Islet of Langerhans (tissue), 1 donor: ENCODE data around the gene RBM28.

ENCODE experiments used
- FAIRE-seq: peaks from one replicate; lab custom pipeline; 2011; peaks lifted over from hg19 to GRCh38; lab: Jason Lieb, UNC

The RBM28 gene

DNA sequence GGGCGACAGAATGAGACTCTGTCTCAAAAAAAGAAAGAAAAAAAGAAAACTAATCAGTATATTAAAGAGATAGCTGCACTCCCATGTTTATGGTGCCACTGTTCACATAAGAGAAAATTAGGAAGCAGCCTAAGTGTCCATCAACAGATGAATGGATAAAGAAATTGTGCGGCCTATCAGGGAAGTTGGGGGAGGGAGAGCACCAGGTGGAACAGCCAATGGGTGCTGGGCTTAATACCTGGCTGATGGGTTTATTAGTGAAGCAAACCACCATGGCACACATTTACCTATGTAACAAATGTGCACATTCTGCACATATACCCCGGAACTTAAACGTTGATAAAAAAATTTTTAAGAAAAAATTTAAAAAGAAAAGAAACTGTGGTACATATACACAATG is 26.8 kb upstream of the RBM28 start:
- FAIRE-seq = no peak

DNA sequence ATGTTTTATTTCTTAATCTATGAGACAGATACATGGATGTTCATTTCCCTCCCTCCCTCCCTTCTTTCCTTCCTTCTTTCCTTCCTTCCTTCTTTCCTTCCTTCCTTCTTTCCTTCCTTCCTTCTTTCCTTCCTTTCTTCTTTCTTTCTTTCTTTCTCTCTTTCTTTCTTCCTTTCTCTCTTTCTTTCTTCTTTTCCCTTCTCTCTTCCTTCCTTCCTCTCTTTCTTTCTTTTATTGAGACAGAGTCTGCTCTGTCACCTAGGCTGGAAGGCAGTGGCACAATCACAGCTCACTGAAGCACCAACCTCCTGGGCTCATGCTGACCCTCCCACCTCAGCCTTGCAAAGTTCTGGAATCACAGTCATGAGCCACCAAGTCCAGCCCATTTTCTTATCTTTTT is 23.3 kb upstream of the RBM28 start:
- no peak for FAIRE-seq

DNA sequence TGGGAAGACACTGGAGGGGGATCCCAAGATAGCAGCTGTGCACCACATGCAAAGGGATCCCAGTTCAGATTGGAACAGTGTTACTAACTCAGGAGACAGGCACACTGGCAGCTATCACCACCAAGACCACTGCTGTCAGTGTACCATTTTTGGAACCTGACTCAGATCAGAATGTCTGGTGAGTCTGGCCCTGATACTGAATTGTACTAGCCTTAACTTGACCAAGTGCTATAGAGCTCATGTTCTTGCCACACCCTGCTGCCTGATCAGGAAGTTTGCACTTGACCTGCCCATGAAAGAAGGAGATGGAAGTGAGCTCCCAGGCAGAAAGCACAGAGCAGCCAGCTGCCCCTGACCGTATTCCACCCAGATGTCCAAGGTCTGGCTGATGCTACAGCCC is 22.6 kb upstream of the RBM28 start:
- no peak for FAIRE-seq

DNA sequence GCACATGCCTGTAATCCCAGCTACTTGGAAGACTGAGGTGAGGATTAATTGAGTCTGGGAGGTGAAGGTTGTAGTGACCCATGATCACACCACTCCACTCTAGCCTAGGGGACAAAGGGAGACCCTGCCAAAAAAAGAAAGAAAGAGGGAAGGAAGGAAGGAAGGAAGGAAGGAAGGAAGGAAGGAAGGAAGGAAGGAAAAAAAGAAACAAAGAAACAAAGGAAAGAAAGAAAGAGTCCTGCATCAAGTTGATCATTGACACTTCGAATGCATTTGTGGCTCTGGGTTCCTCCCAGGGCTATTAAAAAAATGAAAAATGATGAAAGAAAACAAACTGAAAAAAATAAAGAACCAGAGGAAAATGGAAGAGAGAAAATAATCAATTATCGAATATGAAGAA is 21.7 kb upstream of the RBM28 start:
- no peak for FAIRE-seq

DNA sequence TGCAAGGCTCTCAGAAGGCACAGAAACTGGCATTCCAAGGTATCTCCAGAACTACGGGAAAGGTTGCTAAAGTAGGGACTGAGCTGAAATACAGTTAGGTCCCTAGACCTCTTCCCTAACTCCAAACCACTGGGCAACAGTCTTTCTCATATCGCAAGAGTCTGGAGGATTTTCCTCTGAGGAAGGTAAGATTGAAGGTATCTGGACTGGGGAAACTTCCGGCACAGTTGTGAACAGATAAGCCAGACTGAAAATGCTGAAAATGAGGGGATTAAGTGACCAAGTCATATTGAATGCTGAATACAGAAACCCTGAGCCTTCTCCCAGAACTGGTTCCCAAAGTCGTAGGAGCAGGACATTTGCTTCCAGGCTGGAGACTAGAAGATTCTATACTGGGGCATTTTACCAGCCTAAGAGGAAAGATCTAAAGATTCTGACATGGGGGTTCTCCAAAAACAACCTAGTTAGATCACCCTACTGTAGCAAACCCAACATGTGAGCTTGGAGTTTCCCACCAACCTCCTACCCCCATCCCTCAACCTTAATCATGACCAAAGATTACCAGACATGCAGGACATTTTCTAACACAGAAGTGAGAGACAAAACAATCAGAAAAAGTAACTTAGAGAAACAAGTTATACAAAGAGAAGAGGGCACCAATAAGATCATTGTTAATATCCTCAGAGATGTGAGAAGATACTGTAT is 20.6 kb upstream of the RBM28 start:
- FAIRE-seq = no peak

DNA sequence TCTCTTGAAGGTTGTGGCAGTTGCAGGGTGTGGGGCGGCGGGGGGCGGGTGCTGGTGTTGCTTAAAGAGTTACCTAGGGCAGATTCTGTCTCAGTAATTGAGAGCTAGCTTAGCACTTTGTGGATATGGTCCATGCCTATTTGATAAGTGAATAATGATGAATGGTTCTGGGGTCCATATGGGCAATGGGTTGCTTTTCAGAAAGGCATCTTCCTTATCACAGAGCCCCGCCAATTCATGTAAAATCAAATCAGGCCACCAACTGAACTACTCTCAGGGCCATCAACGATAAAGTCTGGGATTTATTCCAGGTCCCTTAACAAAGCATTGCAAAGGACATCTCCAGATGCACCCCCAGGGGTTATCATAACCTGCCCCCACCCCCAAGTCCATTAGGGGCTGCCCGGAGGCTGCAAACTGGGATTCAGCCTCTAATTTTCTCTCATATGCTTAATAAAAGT is 19.6 kb upstream of the RBM28 start:
- no peak for FAIRE-seq

DNA sequence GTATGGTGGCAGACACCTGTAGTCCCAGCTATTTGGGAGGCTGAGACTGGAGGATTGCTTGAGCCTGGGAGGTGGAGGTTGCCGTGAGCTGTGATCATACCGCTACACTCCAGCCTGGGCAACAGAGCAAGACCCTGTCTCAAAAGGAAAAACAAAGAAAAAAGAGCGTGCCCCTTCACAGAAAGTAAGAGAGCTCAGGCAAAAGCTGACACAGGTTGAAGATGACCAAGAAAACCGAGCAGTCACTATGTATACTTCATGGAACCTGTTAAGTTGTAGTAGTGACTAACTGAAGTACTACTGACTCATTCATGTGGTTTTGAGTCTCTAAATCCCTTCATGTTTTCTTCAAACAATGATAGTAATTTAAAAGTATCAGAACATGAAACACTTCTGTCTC is 19.0 kb upstream of the RBM28 start:
- no peak for FAIRE-seq

DNA sequence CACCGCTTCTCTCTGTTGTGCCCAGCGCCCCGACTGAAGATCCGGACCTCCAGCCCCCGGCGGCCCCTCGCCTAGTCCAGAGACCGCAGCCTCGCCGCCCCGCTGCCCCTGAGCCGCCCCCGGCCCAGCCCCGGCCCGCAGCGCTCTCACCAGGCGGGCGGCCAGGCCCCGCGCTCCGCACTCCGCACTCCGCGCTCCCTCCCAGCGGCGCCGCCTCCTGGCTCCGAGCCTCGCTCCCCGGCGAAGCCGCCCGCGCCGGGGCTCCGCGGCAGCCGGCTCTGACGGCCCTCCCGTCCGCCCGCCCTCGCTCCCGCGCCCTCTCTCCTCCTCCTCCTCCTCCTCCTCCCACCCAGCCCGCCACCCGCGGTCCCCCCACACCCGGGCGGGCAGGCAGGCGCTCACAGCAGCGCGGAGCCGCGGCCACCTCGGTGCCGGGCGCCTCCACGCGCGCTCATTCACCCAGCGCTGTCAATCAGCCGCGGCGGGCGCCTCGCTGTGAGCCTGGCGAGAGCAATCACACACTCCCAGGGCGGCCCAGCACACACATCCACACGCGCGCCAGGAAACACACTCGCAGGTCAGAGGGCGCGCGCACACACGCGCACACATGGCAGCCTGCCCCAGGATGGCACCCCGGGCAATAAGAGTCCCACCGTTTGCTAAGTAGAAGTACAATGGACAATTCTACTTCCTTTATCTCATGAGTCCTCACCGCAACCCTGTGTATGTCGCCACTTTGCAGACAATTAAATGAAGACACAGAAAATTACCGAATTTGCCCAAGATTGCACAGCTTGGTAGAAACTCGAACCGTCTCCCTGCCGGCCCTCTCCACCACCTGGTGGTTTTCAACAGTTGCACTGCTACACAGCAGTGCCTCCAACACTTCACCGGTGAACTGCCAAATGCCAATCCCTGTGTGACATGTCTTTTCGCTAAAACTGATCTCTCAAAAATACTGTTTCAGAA is 18.0 kb upstream of the RBM28 start, which contains the start of gene PRRT4:
Gene PRRT4, minus strand, starts transcription at position 280 of the 969 bp plus-strand sequence.
- no peak for FAIRE-seq

DNA sequence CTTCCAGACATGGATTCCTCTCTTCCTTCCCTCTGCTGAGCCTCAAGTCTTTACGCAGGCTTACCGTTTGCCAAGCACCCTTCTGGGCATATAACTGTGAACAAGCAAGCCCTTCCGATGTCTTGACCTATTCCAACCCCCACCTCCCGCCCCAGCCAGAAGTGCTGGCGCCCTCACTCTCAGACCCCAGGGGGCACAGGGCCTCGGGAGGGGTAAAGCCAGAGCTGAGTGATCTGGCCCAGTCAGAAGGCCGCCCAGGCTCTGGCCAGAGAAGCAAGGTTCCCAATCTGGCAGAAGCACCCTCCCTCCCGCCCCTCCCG is 16.6 kb upstream of the RBM28 start:
- FAIRE-seq = no peak

DNA sequence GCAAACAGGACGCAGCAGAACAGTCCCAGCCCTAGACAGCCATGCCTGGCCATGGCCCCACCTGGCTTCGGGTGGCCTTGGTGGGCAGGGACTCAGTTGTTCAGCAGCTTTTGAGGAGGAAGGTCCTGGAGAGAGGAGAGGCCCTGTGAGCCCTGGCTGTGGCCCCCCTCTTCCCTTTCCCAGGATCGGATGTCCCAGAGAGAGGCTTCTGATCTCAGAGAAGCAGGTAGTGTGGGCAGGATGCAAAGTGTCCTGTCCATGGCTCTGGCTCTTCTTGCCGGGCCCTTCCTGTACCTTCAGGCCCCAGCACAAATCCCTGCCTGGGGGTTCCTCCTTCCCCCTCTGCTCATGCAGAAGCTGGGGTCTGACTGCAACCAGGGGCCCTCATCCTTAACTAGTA is 16.2 kb upstream of the RBM28 start:
- no peak for FAIRE-seq

DNA sequence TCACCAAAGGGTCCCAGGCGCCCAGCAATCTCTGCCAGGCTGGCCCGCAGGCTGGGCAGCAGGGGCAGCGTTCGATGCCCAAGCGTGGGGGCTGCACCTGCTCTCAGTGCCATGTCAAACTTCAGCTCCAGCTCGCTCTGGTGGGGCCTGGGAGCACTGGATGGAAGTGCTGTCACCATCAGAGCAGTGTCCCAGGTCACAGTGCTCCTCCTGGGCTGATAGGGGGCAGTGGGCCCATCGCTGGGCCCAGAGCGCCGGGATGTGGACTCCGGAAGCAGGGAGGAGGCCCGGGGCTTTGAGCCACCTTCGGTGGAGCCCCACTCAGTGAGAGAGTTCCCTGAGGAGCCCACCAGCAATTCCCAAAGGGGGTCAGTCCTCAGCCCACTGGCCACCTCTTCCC is 15.6 kb upstream of the RBM28 start:
- FAIRE-seq = no peak

DNA sequence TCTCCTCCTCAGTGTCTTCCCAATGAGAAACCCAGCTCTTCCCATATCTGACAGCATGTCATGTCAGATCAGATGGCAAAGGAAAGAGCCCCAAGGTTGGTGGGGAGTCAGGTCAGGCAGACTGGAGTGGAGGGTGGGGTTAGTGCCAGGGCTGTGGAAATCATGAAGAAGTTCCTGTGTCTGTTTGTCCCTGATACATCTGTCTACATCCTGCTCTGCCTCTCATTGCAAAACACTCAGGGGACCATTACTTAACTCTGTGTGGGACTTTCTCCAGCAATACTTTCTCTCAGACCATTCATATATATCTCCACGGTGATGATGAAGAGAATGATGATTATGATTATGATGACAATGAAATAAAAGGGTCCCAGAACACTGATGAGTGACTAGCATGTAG is 14.5 kb upstream of the RBM28 start:
- no peak for FAIRE-seq

DNA sequence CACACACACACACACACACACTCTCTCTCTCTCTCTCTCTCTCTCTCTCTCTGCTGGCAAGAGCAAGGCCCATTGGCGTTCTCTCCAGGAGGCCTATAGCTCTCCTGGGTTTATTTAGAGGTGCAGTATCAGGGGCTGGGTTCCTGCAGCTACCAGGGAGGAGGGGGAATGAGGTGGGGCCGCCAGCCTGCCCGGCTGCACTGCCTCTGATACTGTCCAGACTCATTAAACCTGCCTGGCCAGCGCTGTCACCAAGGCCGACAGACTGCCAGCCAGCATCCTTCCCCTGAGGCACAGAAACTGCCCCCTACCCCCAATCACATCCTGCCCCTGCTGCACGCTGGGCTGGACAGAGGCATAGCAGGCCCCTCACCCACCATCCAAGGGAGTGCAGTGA is 13.5 kb upstream of the RBM28 start:
- FAIRE-seq = no peak

DNA sequence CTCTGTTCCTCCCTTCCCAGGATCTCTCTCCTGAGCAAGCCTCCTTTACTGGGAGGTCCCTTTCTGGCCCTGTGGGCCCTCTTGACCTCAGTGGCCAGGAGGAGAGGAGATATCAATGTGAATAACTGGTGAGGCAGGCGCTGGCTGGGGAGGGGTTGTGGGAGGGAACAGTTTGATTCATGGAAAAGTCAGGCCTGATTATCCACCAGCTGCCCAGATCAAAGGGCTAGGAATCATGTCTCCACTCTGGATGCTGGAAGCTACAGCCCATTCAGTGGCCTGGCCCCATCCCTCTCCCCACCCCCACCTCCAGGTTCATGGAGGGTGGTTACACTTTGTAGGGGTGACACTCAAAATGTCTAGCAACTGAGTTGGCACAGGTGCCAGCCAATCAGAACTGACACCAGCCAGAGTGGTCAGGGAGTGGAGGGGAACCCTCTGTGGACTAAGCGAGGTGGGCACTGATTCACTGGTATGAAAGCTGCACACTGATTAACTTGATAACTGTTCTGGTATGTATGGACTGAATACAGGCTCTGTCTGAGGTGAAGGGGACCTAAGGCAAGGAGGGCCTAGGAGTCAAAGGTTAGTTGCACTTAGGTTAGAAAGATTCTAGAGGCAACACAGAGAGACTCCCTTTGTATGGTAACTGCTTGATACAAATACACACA is 13.0 kb upstream of the RBM28 start:
- no peak for FAIRE-seq

DNA sequence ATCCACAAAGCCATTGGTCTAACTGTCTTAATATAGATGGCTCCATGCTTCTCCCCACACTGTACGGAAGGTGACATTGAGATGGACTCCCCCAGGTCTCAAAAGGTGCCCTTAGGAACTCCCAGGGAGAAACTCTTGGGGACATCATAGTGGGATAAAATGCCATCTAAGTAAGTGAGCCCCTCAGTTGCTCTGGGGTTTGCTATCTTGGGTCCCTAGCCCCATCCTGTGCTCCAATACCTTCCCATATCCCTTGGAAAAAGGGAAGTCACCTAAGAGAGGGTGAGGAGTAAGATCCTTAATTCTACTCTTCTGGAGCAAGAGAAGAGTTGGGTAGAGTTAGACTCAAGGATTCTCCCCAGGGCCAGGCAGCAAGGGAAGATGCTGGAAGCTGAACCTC is 9.9 kb upstream of the RBM28 start:
- no peak for FAIRE-seq

DNA sequence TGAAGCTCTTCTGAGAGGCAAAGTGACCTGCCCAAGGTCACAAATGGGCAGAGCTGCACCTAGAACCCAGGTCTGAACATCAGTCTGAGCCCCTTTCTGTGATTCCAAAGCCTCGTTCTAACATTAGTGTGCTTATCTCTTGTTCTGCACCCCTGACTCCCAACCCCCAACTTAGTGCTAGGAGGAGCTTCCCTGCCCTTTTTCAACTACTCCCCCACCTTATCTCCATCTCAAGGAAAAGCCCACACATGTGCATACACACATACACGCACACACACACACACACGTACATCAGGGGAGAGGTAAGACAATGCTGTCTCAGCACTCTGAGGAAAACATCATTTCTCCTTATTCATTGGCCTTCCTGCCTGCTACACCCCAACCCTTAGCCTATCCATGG is 9.5 kb upstream of the RBM28 start:
- no peak for FAIRE-seq

DNA sequence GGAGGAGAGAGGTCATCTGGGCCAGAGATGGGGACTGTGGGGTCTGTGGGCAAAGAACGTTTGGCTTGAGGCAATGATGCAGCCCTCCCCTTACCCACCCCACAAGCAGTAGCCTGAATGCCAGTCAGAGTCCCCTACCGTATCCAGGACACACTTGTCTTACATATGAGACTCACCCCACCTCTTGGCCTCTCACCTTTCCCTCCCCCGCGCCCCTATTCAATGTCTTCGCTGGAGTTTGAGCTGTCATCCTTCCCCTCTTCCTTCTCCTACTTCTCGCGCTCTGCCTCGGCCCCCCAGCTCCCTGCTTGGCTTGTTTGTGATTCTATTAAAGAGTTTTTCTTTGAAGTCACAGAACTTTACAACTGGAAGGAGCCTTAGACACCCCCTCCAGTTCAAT is 8.9 kb upstream of the RBM28 start:
- FAIRE-seq = no peak

DNA sequence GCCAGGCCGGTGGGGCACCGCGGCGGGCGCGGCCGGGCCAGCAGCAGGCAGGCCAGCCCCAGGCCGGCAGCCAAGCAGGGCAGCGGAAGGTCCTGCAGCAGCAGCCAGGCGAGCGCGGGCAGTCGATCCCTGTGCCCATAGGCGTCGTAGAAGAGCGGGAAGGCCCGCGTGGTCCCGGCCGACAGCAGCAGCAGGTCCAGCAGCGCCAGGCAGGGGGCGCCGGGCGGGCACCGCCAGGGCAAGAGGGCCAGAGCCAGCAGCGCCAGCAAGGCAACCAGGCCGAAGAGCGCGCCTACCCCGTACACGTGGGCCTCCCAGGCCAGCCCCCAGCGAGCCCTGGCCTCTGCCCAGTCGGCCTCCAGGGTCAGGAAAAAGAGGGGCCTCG is 8.4 kb upstream of the RBM28 start:
- FAIRE-seq = no peak

DNA sequence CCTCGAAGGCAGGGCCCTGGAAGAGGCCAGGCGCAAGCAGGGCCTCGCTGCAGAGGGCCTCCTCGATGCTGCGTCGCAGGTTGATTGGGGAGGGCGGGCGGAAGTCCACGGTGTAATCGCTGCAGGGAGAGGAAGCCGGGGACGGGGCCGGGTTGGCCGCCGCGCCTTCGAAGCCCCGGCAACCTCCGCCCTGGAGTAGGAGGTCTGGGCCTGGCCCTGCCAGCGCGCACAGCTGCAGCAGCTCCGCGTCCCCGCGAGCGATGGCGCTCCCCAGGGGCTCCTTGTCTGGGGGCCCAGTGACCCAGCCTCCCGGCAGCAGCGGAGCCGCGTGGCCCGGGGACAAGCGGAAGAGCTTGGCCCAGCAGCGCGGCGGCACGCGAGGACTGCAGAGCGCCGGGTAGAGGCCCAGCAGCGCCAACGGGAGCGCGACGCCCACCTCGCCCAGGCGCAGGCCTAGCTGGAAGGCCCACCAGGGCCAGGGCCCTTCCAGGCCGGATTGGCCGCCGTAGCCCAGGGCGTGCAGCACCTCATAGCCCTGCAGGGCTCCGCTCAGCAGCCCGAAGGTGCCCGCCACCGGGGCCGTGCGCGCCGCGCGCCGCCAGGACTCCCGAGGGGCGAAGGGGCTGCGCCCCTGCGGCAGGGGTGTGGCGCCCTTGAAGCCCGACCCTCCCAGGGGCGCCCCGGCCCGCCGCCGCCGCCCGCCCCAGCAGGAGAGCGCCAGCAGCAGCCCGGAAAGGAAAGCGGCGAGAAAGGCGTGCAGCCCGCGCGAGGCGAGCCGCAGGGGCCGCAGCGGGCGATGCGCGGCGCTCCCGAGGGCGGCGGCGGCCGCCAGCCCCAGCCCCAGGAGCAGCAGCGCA is 7.8 kb upstream of the RBM28 start:
- FAIRE-seq = no peak

DNA sequence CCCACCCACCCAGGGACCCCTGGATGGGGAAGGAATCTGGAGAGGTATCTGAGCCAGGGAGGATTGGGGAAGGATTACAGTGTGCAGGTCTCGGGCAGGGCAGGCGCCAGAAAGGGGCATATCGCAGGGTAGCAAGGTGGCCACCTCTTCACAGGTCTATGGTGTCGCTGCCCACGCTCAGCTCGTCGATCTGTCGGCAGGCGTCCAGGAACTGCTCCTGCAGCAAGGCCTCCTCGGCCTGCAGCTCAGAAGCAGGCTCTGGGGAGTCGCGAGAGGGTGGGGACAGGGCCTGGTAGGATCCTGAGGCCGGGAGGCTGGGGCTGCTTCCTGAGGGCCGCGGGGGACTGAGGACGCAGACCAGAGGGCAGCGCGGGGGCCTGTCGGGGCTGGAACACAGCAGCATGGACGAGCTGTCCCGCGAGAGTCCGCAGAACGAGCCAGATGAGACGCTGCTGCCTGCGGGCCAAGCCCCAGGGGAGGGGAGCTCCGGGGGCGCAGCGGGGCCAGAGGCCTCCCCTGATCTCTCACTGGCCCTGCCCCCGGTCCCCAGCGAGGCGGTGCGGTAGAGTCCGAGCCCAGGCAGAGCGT is 7.1 kb upstream of the RBM28 start:
- FAIRE-seq = no peak

DNA sequence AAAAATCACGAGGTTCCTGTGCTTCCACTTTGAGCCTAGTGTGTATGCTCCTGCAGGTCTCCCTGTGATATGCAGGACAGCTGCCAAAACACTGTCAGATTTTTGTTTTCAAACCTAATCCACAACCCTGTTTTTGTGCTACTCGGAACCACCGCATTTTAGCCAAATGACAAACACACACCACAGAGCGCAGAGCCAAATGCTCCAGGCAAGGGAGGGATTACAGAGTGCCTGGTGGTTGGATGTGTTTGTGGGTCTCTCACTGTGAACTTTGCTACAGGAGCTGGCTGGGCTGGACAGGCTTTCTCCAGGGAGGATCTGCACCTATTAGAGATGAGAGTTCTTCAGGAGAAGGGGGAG is 5.7 kb upstream of the RBM28 start:
- FAIRE-seq = no peak

DNA sequence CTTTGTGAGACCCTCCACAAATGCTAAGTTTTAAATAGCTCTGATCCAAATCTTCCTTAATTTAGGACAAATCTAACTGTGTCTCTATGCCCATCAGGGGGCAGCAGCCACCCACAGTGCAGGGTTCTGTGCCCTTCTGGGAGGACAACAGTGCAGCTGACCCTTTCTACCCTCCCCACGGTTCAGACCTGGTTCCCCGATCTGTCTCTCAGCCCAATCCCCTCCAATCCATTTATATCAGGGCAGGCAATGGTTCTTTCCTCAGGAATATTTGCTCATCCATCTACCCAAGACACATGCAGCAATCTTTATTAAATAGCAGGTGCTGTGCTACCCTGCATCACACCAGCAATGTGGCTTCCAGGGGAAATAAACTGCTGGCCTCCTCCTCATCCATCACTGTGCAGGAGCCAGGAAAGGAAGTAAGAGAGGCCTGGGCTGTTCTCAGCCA is 4.0 kb upstream of the RBM28 start:
- FAIRE-seq = no peak
